CD14-positive monocyte (primary cell): ENCODE results near the gene GPSM3. TPM values are rescaled to one million over a fixed set of nuclear protein-coding genes. Genes with fewer than 3 reads are reported as not detected.

Experiments used
- DNase-seq, 3 donors: peaks; one replicate each; pipeline ENCODE4 v3.0.0-alpha.2; 2011 to 2022
- H2AFZ ChIP-seq: 2 replicates; pipeline ENCODE4 v1.6.0; 2012; ENCODE audit warnings: mild to moderate bottlenecking, low read depth, low read length, inconsistent platforms; ENCODE audit not compliant: insufficient read depth, poor library complexity, severe bottlenecking
- H3K27ac ChIP-seq, 2 donors: 1 replicate in 1 of 2; 2 replicates in 1 of 2; pipeline ENCODE4 v1.5.1; 2012 to 2013; ENCODE audit warnings: low read length in 2 of 2, control low read depth in 1 of 2, inconsistent platforms in 1 of 2, low read depth in 1 of 2, mild to moderate bottlenecking in 1 of 2
- H3K27me3 ChIP-seq, 2 donors: one replicate each; pipeline versions ENCODE4 v1.6.0 to v1.6.1; 2011 to 2013; ENCODE audit warnings: low read length in 2 of 2; ENCODE audit not compliant: control insufficient read depth in 2 of 2, insufficient read depth in 2 of 2
- H3K36me3 ChIP-seq, 2 donors: replicated peaks in 1 of 2; 1 replicate in 1 of 2; 2 replicates in 1 of 2; pipeline versions ENCODE4 v1.5.1 to v1.6.1; 2012 to 2013; ENCODE audit warnings: low read length in 2 of 2, control low read depth in 1 of 2, inconsistent platforms in 1 of 2, mild to moderate bottlenecking in 1 of 2; ENCODE audit not compliant: insufficient read depth in 2 of 2, control insufficient read depth in 1 of 2
- H3K4me1 ChIP-seq, 2 donors: 1 replicate in 1 of 2; 2 replicates in 1 of 2; pipeline versions ENCODE4 v1.5.1 to v1.6.1; 2012 to 2013; ENCODE audit warnings: low read length in 2 of 2, control low read depth in 1 of 2, inconsistent platforms in 1 of 2, mild to moderate bottlenecking in 1 of 2, moderate library complexity in 1 of 2; ENCODE audit not compliant: insufficient read depth in 2 of 2, control insufficient read depth in 1 of 2
- H3K4me2 ChIP-seq: replicated peaks from 2 replicates; pipeline ENCODE3; 2012; ENCODE audit warnings: low read length, moderate library complexity, mild to moderate bottlenecking; ENCODE audit not compliant: poor library complexity, severe bottlenecking; ENCODE audit errors: extremely low read depth
- H3K4me3 ChIP-seq, 3 experiments: fragments of 200-600 bp in 1 of 3; sonication (generic) in 1 of 3; replicated peaks in 1 of 3; 1 replicate in 2 of 3; 2 replicates in 1 of 3; pipeline ENCODE4 v1.5.1; 2011 to 2013; ENCODE audit warnings: low read length in 3 of 3, mild to moderate bottlenecking in 3 of 3, control low read depth in 2 of 3, low read depth in 2 of 3, inconsistent platforms in 1 of 3, moderate library complexity in 1 of 3
- H3K79me2 ChIP-seq: 2 replicates; pipeline ENCODE4 v1.6.0; 2012; ENCODE audit warnings: mild to moderate bottlenecking, control low read depth, inconsistent platforms, low read length, moderate library complexity; ENCODE audit not compliant: insufficient read depth
- H3K9ac ChIP-seq: 2 replicates; pipeline ENCODE4 v1.6.0; 2017; ENCODE audit warnings: low read length, mild to moderate bottlenecking; ENCODE audit not compliant: insufficient read depth, poor library complexity, severe bottlenecking
- H3K9me3 ChIP-seq, 2 donors: replicated peaks in 1 of 2; 1 replicate in 1 of 2; 2 replicates in 1 of 2; pipeline versions ENCODE4 v1.5.1 to v1.6.1; 2012 to 2013; ENCODE audit warnings: low read length in 2 of 2, control low read depth in 1 of 2; ENCODE audit not compliant: control insufficient read depth in 1 of 2, insufficient read depth in 1 of 2
- H4K20me1 ChIP-seq: 2 replicates; pipeline ENCODE4 v1.6.0; 2012; ENCODE audit warnings: mild to moderate bottlenecking, low read length, control low read depth, moderate library complexity; ENCODE audit not compliant: insufficient read depth
- H3K27ac Mint-ChIP-seq, 7 donors: one replicate each; pipeline ENCODE4 v1.8.0; 2020; ENCODE audit warnings: mild to moderate bottlenecking in 7 of 7, mixed read lengths in 7 of 7, moderate library complexity in 6 of 7, inconsistent platforms in 2 of 7
- H3K27me3 Mint-ChIP-seq, 3 donors: one replicate each; pipeline ENCODE4 v1.8.0; 2021 to 2022; ENCODE audit warnings: low read depth in 3 of 3, mild to moderate bottlenecking in 3 of 3, mixed read lengths in 3 of 3, moderate library complexity in 3 of 3, inconsistent platforms in 1 of 3
- H3K36me3 Mint-ChIP-seq, 2 donors: one replicate each; pipeline ENCODE4 v1.8.0; 2020; ENCODE audit warnings: mixed read lengths in 2 of 2, inconsistent platforms in 1 of 2, mild to moderate bottlenecking in 1 of 2
- H3K4me1 Mint-ChIP-seq: one replicate; pipeline ENCODE4 v1.8.0; 2020; ENCODE audit warnings: mild to moderate bottlenecking, mixed read lengths
- H3K4me3 Mint-ChIP-seq, 2 donors: one replicate each; pipeline ENCODE4 v1.8.0; 2020; ENCODE audit warnings: mild to moderate bottlenecking in 2 of 2, mixed read lengths in 2 of 2, moderate library complexity in 1 of 2
- H3K9me3 Mint-ChIP-seq, 7 donors: one replicate each; pipeline ENCODE4 v1.8.0; 2020 to 2022; ENCODE audit warnings: mixed read lengths in 7 of 7, mild to moderate bottlenecking in 6 of 7, moderate library complexity in 6 of 7, inconsistent platforms in 2 of 7
- CTCF ChIP-seq: fragments of 200-600 bp; IDR thresholded peaks from one replicate; pipeline ENCODE4 v1.8.0; 2022; ENCODE audit warnings: antibody characterized with exemption, mild to moderate bottlenecking
- WGBS: methylation state at CpG from one replicate; pipeline ENCODE4 v1.1.5; 2013; ENCODE audit warnings: missing lambda C conversion rate; ENCODE audit not compliant: insufficient coverage; 5-methylcytosine and 5-hydroxymethylcytosine counted together
- intact Hi-C, 2 donors: fragments of 100-400 bp; cut with micrococcal nuclease; formaldehyde crosslinking; loops; one replicate each; pipeline versions ENCODE4 v1.15.0 to v1.15.1; 2023
- polyA plus RNA-seq, 3 donors: library from polyadenylated mRNA; depleted of rRNA in 1 of 3; unstranded in 2 of 3; stranded (reverse) in 1 of 3; fragments of 300-500 nt in 2 of 3; fragments of >200 nt in 1 of 3; fragmentation: Illumina TruSeq in 2 of 3; gene quantifications; 1 replicate in 2 of 3; 2 replicates in 1 of 3; pipeline ENCODE4 v1.2.3, GENCODE V29; 2012 to 2021

GPSM3 gene
- polyA plus RNA-seq, 3 donors, result 86.1 to 340 (median 101) TPM

DNA sequence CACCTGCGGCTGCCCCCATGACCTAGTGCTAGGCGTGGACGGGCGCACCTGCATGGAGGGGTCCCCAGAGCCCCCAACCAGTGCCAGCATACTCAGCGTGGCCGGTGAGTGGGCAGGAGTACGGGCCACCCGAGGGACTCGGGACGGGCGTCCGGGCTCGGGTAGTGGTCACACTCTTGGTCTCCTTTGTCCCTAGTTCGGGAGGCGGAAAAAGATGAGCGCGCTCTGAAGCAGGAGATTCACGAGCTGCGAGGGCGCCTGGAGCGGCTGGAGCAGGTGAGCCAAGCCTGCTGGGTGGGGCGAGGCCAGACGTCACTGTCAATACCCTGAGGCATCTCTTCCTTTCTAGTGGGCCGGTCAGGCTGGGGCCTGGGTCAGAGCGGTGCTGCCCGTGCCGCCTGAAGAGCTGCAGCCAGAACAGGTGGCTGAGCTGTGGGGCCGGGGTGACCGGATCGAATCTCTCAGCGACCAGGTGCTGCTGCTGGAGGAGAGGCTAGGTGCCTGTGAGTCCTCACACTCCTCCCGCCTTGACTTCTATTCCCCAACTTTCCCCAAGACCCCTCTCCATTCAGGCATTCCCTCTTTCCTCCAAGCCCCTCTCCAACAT lies 25.2 kb downstream of the GPSM3 start:
- H2AFZ ChIP-seq, result no peak overlapping the region
- H3K79me2 ChIP-seq, result no peaks in the 10 kb centered on the region
- TF ChIP-seq CTCF, result no peak
- Mint-ChIP-seq H3K9me3 (no peaks in the 10 kb centered on the region), H3K36me3 (peaks cover 32 to 38% of the 10 kb centered on the region in 2 donors), H3K4me3 (no peak overlapping the region), H3K27me3 (peaks cover 0 to 3% (median 1%) of the 10 kb centered on the region in 3 donors), H3K27ac (peak overlapping the region in 2 of 7 donors; percentile 16 to 42), H3K4me1 (no peaks in the 10 kb centered on the region)
- peaks cover 27 to 32% of the 10 kb centered on the region in 2 donors for H3K36me3 ChIP-seq
- no peak overlapping the region for H3K9ac ChIP-seq
- H4K20me1 ChIP-seq, result no peaks in the 10 kb centered on the region
- H3K4me2 ChIP-seq, result no peak overlapping the region
- no peaks in the 10 kb centered on the region for H3K27me3 ChIP-seq
- H3K9me3 ChIP-seq, result no peaks in the 10 kb centered on the region
- DNase-seq, result no peak
- intact Hi-C loops, result no loop called here
- 97% methylated on average over 24 of the region's 32 CpGs for WGBS
- no peaks in the 10 kb centered on the region for H3K4me1 ChIP-seq
- H3K27ac ChIP-seq, result no peak overlapping the region
- H3K4me3 ChIP-seq, result no peak overlapping the region

GRCh38 chr6:32166411-32167061 lies 25.9 kb downstream of the GPSM3 start:
- no peaks in the 10 kb centered on the region for H4K20me1 ChIP-seq
- H3K9me3 Mint-ChIP-seq, result no peaks in the 10 kb centered on the region
- H3K4me3 ChIP-seq, result no peak overlapping the region
- H3K4me1 ChIP-seq, result no peaks in the 10 kb centered on the region
- no peak for TF ChIP-seq CTCF
- H3K9ac ChIP-seq, result no peak overlapping the region
- no peaks in the 10 kb centered on the region for H3K27me3 ChIP-seq
- H3K79me2 ChIP-seq, result no peaks in the 10 kb centered on the region
- H3K36me3 Mint-ChIP-seq, result peaks cover 32 to 38% of the 10 kb centered on the region in 2 donors
- H3K36me3 ChIP-seq, result peaks cover 27 to 32% of the 10 kb centered on the region in 2 donors
- DNase-seq, result no peak
- H3K27me3 Mint-ChIP-seq, result peaks cover 0 to 4% (median 1%) of the 10 kb centered on the region in 3 donors
- no peaks in the 10 kb centered on the region for H3K9me3 ChIP-seq
- H3K4me2 ChIP-seq, result no peak overlapping the region
- no peak overlapping the region for H3K27ac ChIP-seq
- no peaks in the 10 kb centered on the region for H3K4me1 Mint-ChIP-seq
- H3K27ac Mint-ChIP-seq, result peak overlapping the region in 1 of 7 donors; percentile 63
- no peak overlapping the region for H3K4me3 Mint-ChIP-seq
- H2AFZ ChIP-seq, result no peak overlapping the region
- WGBS, result 95% methylated on average over 21 of the region's 30 CpGs
- intact Hi-C loops, result no loop called here
